Astrocyte of the cerebellum (primary cell): ENCODE results near the gene ADAT2.

Experiments
- DNase-seq: peaks from one replicate; pipeline ENCODE4 v3.0.0-alpha.2; 2011; ENCODE audit warnings: low read depth
- H3K4me3 ChIP-seq: 2 replicates; pipeline ENCODE4 v1.5.1; 2011; ENCODE audit warnings: mild to moderate bottlenecking, low read depth, low read length, moderate library complexity
- CTCF ChIP-seq: IDR thresholded peaks from 2 replicates; pipeline ENCODE4 v1.5.1; 2012; ENCODE audit warnings: low read length, low read depth, moderate library complexity, mild to moderate bottlenecking; ENCODE audit errors: missing control alignments
- in situ Hi-C: cut with HindIII; loops from 2 replicates; pipeline ENCODE4 v1.10.0; 2017; ENCODE audit warnings: low sequenced_read_pairs

ADAT2 gene

GRCh38 chr6:143394389-143394788, 56.1 kb downstream of the ADAT2 start:
- in situ Hi-C loops: no loop called here
- no peak for TF ChIP-seq CTCF
- H3K4me3 ChIP-seq: no peak overlapping the region
- peak; percentile 47 for DNase-seq

GRCh38 chr6:143390278-143390677, 60.2 kb downstream of the ADAT2 start:
- H3K4me3 ChIP-seq: no peak overlapping the region
- no peak for DNase-seq
- no peak for TF ChIP-seq CTCF
- in situ Hi-C loops: no loop called here

- no peak for DNase-seq
- H3K4me3 ChIP-seq: no peak overlapping the region
- in situ Hi-C loops: no loop called here
- TF ChIP-seq CTCF: no peak
Measured at GRCh38 chr6:143385636-143386035, 64.9 kb downstream of the ADAT2 start.

GRCh38 chr6:143376861-143377260, 73.6 kb downstream of the ADAT2 start:
- no peak for DNase-seq
- in situ Hi-C loops: no loop called here
- TF ChIP-seq CTCF: no peak
- H3K4me3 ChIP-seq: no peak overlapping the region

GRCh38 chr6:143376375-143376774, 74.1 kb downstream of the ADAT2 start:
- no peak for DNase-seq
- in situ Hi-C loops: no loop called here
- TF ChIP-seq CTCF: no peak
- H3K4me3 ChIP-seq: no peak overlapping the region

GRCh38 chr6:143375022-143375585, 75.4 kb downstream of the ADAT2 start:
- no peak overlapping the region for H3K4me3 ChIP-seq
- in situ Hi-C loops: no loop called here
- TF ChIP-seq CTCF: no peak
- DNase-seq: no peak

- no peak for TF ChIP-seq CTCF
- no peak overlapping the region for H3K4me3 ChIP-seq
- no peak for DNase-seq
- in situ Hi-C loops: no loop called here
Measured at GRCh38 chr6:143374014-143374413, 76.5 kb downstream of the ADAT2 start.
